Trophoblast cell (in vitro differentiated cells and primary cell): ENCODE data around the gene ARHGAP33.
A peak's percentile ranks its signal among the peaks of the same experiment; 100 is the strongest.
"Not testable (repeated sequence)": the region's sequence is repeated elsewhere in the genome, so short reads cannot be mapped to it uniquely, and the experiment has no call there.

Experiments used
- DNase-seq, 2 donors: peaks; one replicate each; pipeline ENCODE4 v3.0.0-alpha.2; 2016
- H2AFZ ChIP-seq: 2 replicates; pipeline ENCODE4 v1.6.1; 2013; ENCODE audit warnings: low read length, moderate library complexity, mild to moderate bottlenecking; ENCODE audit not compliant: insufficient read depth, poor library complexity
- H2AK5ac ChIP-seq: 2 replicates; pipeline ENCODE4 v1.6.1; 2013; ENCODE audit warnings: mild to moderate bottlenecking, low read length
- H2BK120ac ChIP-seq: 2 replicates; pipeline ENCODE4 v1.6.1; 2013; ENCODE audit warnings: low read length, mild to moderate bottlenecking, moderate library complexity; ENCODE audit not compliant: insufficient read depth, poor library complexity
- H2BK12ac ChIP-seq: 2 replicates; pipeline ENCODE4 v1.6.1; 2013; ENCODE audit warnings: mild to moderate bottlenecking, low read length, moderate library complexity
- H2BK5ac ChIP-seq: 2 replicates; pipeline ENCODE4 v1.6.1; 2013; ENCODE audit warnings: low read length, low read depth, moderate library complexity, mild to moderate bottlenecking; ENCODE audit not compliant: poor library complexity
- H3K14ac ChIP-seq: 2 replicates; pipeline ENCODE4 v1.6.1; 2013; ENCODE audit warnings: mild to moderate bottlenecking, low read length
- H3K18ac ChIP-seq: 2 replicates; pipeline ENCODE4 v1.6.1; 2013; ENCODE audit warnings: mild to moderate bottlenecking, low read length
- H3K23ac ChIP-seq: 2 replicates; pipeline ENCODE4 v1.6.1; 2013; ENCODE audit warnings: low read length
- H3K27ac ChIP-seq: 2 replicates; pipeline ENCODE4 v1.5.1; 2013; ENCODE audit warnings: low read depth, mild to moderate bottlenecking, inconsistent platforms, low read length, moderate library complexity
- H3K27me3 ChIP-seq: 2 replicates; pipeline ENCODE4 v1.6.1; 2013; ENCODE audit warnings: inconsistent platforms, mild to moderate bottlenecking, low read length, moderate library complexity; ENCODE audit not compliant: insufficient read depth
- H3K36me3 ChIP-seq, 2 experiments: 1 replicate in 1 of 2; 2 replicates in 1 of 2; pipeline ENCODE4 v1.6.1; 2013; ENCODE audit warnings: low read length in 2 of 2, mild to moderate bottlenecking in 2 of 2, moderate library complexity in 1 of 2; ENCODE audit not compliant: insufficient read depth in 2 of 2, control insufficient read depth in 1 of 2
- H3K4ac ChIP-seq: 2 replicates; pipeline ENCODE4 v1.6.1; 2013; ENCODE audit warnings: low read depth, mild to moderate bottlenecking, low read length, moderate library complexity
- H3K4me1 ChIP-seq, 2 experiments: 1 replicate in 1 of 2; 2 replicates in 1 of 2; pipeline ENCODE4 v1.6.1; 2013; ENCODE audit warnings: low read length in 2 of 2, mild to moderate bottlenecking in 2 of 2, moderate library complexity in 1 of 2; ENCODE audit not compliant: insufficient read depth in 2 of 2, control insufficient read depth in 1 of 2
- H3K4me2 ChIP-seq: 2 replicates; pipeline ENCODE4 v1.6.1; 2013; ENCODE audit warnings: inconsistent platforms, mild to moderate bottlenecking, low read length, moderate library complexity
- H3K4me3 ChIP-seq: 2 replicates; pipeline ENCODE4 v1.5.1; 2013; ENCODE audit warnings: mild to moderate bottlenecking, low read depth, low read length, inconsistent platforms
- H3K79me1 ChIP-seq: one replicate; pipeline ENCODE4 v1.6.1; 2013; ENCODE audit warnings: low read length
- H3K79me2 ChIP-seq: 2 replicates; pipeline ENCODE4 v1.6.1; 2013; ENCODE audit warnings: low read length, mild to moderate bottlenecking; ENCODE audit not compliant: control insufficient read depth, insufficient read depth, poor library complexity
- H3K9ac ChIP-seq: 2 replicates; pipeline ENCODE4 v1.6.1; 2013; ENCODE audit warnings: mild to moderate bottlenecking, low read length
- H3K9me3 ChIP-seq: 2 replicates; pipeline ENCODE4 v1.6.1; 2013; ENCODE audit warnings: low read depth, mild to moderate bottlenecking, control low read depth, inconsistent platforms, low read length; ENCODE audit not compliant: insufficient read depth
- H4K12ac ChIP-seq: 2 replicates; pipeline ENCODE4 v1.6.1; 2013; ENCODE audit warnings: low read depth, mild to moderate bottlenecking, low read length, moderate library complexity
- H4K8ac ChIP-seq: 2 replicates; pipeline ENCODE4 v1.6.1; 2013; ENCODE audit warnings: low read depth, mild to moderate bottlenecking, low read length, moderate library complexity
- H4K91ac ChIP-seq: one replicate; pipeline ENCODE4 v1.6.1; 2013; ENCODE audit warnings: low read depth, mild to moderate bottlenecking, low read length, moderate library complexity
- WGBS: extraction: QIAGEN DNeasy Blood & Tissue Kit; methylation state at CpG from one replicate; pipeline ENCODE4 v1.1.7; 2013; ENCODE audit warnings: missing lambda C conversion rate; ENCODE audit not compliant: insufficient read length, insufficient coverage; ENCODE audit errors: extremely low coverage; 5-methylcytosine and 5-hydroxymethylcytosine counted together

The ARHGAP33 gene

GRCh38 chr19:35793381-35794165 is 18.2 kb downstream of the ARHGAP33 start:
- H3K79me1 ChIP-seq, result no peaks in the 10 kb centered on the region
- no peak overlapping the region for H3K4me2 ChIP-seq
- H3K18ac ChIP-seq, result no peak overlapping the region
- no peak overlapping the region for H3K27ac ChIP-seq
- no peak overlapping the region for H3K4me3 ChIP-seq
- H3K27me3 ChIP-seq, result peaks cover 15% of the 10 kb centered on the region
- no peak overlapping the region for H3K14ac ChIP-seq
- peak in 1 of 2 donors; percentile 9 for DNase-seq
- WGBS, result no CpG with 5 or more reads among the region's 7 CpGs
- H4K91ac ChIP-seq, result no peak overlapping the region
- H3K4me1 ChIP-seq, result peaks cover 0 to 3% of the 10 kb centered on the region in 2 experiments
- no peak overlapping the region for H2BK5ac ChIP-seq
- H4K8ac ChIP-seq, result no peak overlapping the region
- H3K23ac ChIP-seq, result no peak overlapping the region
- peaks cover 2% of the 10 kb centered on the region for H3K9me3 ChIP-seq
- H3K36me3 ChIP-seq, result no peaks in the 10 kb centered on the region
- no peak overlapping the region for H4K12ac ChIP-seq
- H2BK12ac ChIP-seq, result no peak overlapping the region
- H3K9ac ChIP-seq, result no peak overlapping the region
- H2AFZ ChIP-seq, result no peak overlapping the region
- H3K79me2 ChIP-seq, result no peaks in the 10 kb centered on the region
- H2AK5ac ChIP-seq, result no peak overlapping the region
- H3K4ac ChIP-seq, result no peak overlapping the region
- no peak overlapping the region for H2BK120ac ChIP-seq

GRCh38 chr19:35795564-35795963 is 20.2 kb downstream of the ARHGAP33 start:
- not testable (repeated sequence) for H3K79me2 ChIP-seq, H2BK120ac ChIP-seq, H3K27ac ChIP-seq, H3K4me3 ChIP-seq, DNase-seq, H4K8ac ChIP-seq, H2BK12ac ChIP-seq, H3K4me1 ChIP-seq, H3K14ac ChIP-seq, H3K23ac ChIP-seq, H2BK5ac ChIP-seq, H3K4me2 ChIP-seq, H4K12ac ChIP-seq, H2AFZ ChIP-seq, H3K9me3 ChIP-seq, H2AK5ac ChIP-seq, H3K9ac ChIP-seq, H3K18ac ChIP-seq, H3K79me1 ChIP-seq, H3K4ac ChIP-seq, H3K36me3 ChIP-seq, H4K91ac ChIP-seq
- WGBS, result no CpG with 5 or more reads among the region's 1 CpG
- H3K27me3 ChIP-seq, result peaks cover 15% of the 10 kb centered on the region

- Histone ChIP-seq H3K79me1 (no peaks in the 10 kb centered on the region), H3K27me3 (peaks cover 15% of the 10 kb centered on the region), H2AFZ (no peak overlapping the region), H3K18ac (no peak overlapping the region), H3K27ac (no peak overlapping the region), H3K4me1 (peaks cover 0 to 3% of the 10 kb centered on the region in 2 experiments), H3K4me2 (no peak overlapping the region), H3K23ac (no peak overlapping the region), H4K8ac (no peak overlapping the region), H2BK5ac (no peak overlapping the region), H3K36me3 (no peaks in the 10 kb centered on the region), H3K4me3 (no peak overlapping the region), H4K91ac (no peak overlapping the region), H3K14ac (no peak overlapping the region), H3K4ac (no peak overlapping the region), H2BK12ac (no peak overlapping the region), H2AK5ac (no peak overlapping the region), H2BK120ac (no peak overlapping the region), H3K79me2 (no peaks in the 10 kb centered on the region), H4K12ac (no peak overlapping the region), H3K9ac (no peak overlapping the region), H3K9me3 (no peaks in the 10 kb centered on the region)
- WGBS, result no CpG with 5 or more reads among the region's 39 CpGs
- no peak for DNase-seq
These were observed 21.5 kb downstream of the ARHGAP33 start for GRCh38 chr19:35796645-35797542.

- no peaks in the 10 kb centered on the region for H3K79me2 ChIP-seq
- H3K9ac ChIP-seq, result no peak overlapping the region
- H2AK5ac ChIP-seq, result no peak overlapping the region
- no peak overlapping the region for H3K4ac ChIP-seq
- no peak overlapping the region for H3K4me3 ChIP-seq
- no peak overlapping the region for H4K12ac ChIP-seq
- no peak overlapping the region for H2BK120ac ChIP-seq
- H3K18ac ChIP-seq, result no peak overlapping the region
- WGBS, result no CpG with 5 or more reads among the region's 15 CpGs
- no peak overlapping the region for H4K8ac ChIP-seq
- peaks cover 0 to 3% of the 10 kb centered on the region in 2 experiments for H3K4me1 ChIP-seq
- H4K91ac ChIP-seq, result no peak overlapping the region
- no peak overlapping the region for H3K27ac ChIP-seq
- H3K4me2 ChIP-seq, result no peak overlapping the region
- no peak overlapping the region for H2BK12ac ChIP-seq
- no peak for DNase-seq
- H3K27me3 ChIP-seq, result peaks cover 15% of the 10 kb centered on the region
- H3K23ac ChIP-seq, result no peak overlapping the region
- H3K14ac ChIP-seq, result no peak overlapping the region
- H2BK5ac ChIP-seq, result no peak overlapping the region
- no peak overlapping the region for H2AFZ ChIP-seq
- H3K36me3 ChIP-seq, result no peaks in the 10 kb centered on the region
- H3K79me1 ChIP-seq, result no peaks in the 10 kb centered on the region
- H3K9me3 ChIP-seq, result peaks cover 1% of the 10 kb centered on the region
These were observed 22.3 kb downstream of the ARHGAP33 start for GRCh38 chr19:35797663-35798062.
